ENCODE results near the gene ERCC3. TPM values are rescaled to one million over a fixed set of nuclear protein-coding genes. Genes with fewer than 3 reads are reported as not detected.

Gene ERCC3
- total RNA-seq, 1 donor from 2014 or later, result 40.1 TPM

GRCh38 chr2:127208313-127208712 lies 85.6 kb downstream of the ERCC3 start:
- no peak for DNase-seq (ENCODE audit: low read depth)
- H3K4me3 ChIP-seq (ENCODE audit: low read depth, low read length), result no peak overlapping the region
- TF ChIP-seq CTCF (conservative IDR thresholded peaks at IDR 0.05; ENCODE audit: low read depth, low read length), result no peak

Other genes starting within 250 kb of the ERCC3 start
- gene BIN1, start 187.0 kb downstream of the ERCC3 start, total RNA-seq, result 99.0 and 103 TPM in 2 replicates
- 0.52 and 2.1 TPM in 2 replicates for gene CYP27C1, start 73.8 kb downstream of the ERCC3 start, total RNA-seq
- 17.6 and 22.4 TPM in 2 replicates for gene MAP3K2, start 93.8 kb upstream of the ERCC3 start, total RNA-seq
- 0.17 and 0.29 TPM in 2 replicates for gene PROC, start 124.3 kb upstream of the ERCC3 start, total RNA-seq
- gene IWS1, start 232.3 kb upstream of the ERCC3 start, total RNA-seq, result 50.7 and 77.1 TPM in 2 replicates
- gene MYO7B, start 241.5 kb upstream of the ERCC3 start, total RNA-seq, result 0.43 TPM in 1 of 2 replicates, not detected in the other

All from epithelial cell of proximal tubule (primary cell).